Measurements from ENCODE around the gene IGSF3. TPM values are rescaled to one million over a fixed set of nuclear protein-coding genes. Genes with fewer than 3 reads are reported as not detected.

IGSF3 gene
- total and polyA plus RNA-seq, 2 experiments from 2014 or later, result 7.3 to 37.8 TPM

GRCh38 chr1:116537898-116538297, 129.6 kb downstream of the IGSF3 start:
- H4K20me1 ChIP-seq (replicated peaks; ENCODE audit: insufficient read depth), result no peaks in the 10 kb centered on the region
- no peaks in the 10 kb centered on the region for H3K79me2 ChIP-seq (replicated peaks; ENCODE audit: insufficient read depth)
- no peak overlapping the region for H3K4me2 ChIP-seq
- no peaks in the 10 kb centered on the region for H3K9me2 ChIP-seq (ENCODE audit: insufficient read depth)
- Mint-ChIP-seq H3K27ac (no peak overlapping the region), H3K4me3 (no peak overlapping the region), H3K9me3 (no peaks in the 10 kb centered on the region), H3K27me3 (ENCODE audit: insufficient read depth, low read depth, poor library complexity) (no peaks in the 10 kb centered on the region), H3K4me1 (no peaks in the 10 kb centered on the region), H3K36me3 (ENCODE audit: low read depth) (peaks cover 22% of the 10 kb centered on the region)
- no peaks in the 10 kb centered on the region for H3K36me3 ChIP-seq (ENCODE audit: insufficient read depth)
- H3K27ac ChIP-seq (ENCODE audit: low read depth), result no peak overlapping the region
- TF ChIP-seq EZH2 (IDR thresholded peaks at IDR 0.05; ENCODE audit: low read depth, unreplicated experiment) (no peak), STAT1 (IDR thresholded peaks at IDR 0.05; ENCODE audit: unreplicated experiment) (no peak), ZNF331 (CRISPR knock-in tag; IDR thresholded peaks at IDR 0.05; ENCODE audit: low read depth) (no peak), ZNF114 (CRISPR knock-in tag; IDR thresholded peaks at IDR 0.05) (no peak), NANOG (IDR thresholded peaks at IDR 0.05; ENCODE audit: borderline replicate concordance) (no peak), ETS1 (IDR thresholded peaks at IDR 0.05) (no peak), CREB1 (CRISPR knock-in tag; IDR thresholded peaks at IDR 0.05; ENCODE audit: low read depth) (no peak), EZH2phosphoT487 (IDR thresholded peaks at IDR 0.05; ENCODE audit: unreplicated experiment) (no peak)
- TF ChIP-seq, protein P1, sequence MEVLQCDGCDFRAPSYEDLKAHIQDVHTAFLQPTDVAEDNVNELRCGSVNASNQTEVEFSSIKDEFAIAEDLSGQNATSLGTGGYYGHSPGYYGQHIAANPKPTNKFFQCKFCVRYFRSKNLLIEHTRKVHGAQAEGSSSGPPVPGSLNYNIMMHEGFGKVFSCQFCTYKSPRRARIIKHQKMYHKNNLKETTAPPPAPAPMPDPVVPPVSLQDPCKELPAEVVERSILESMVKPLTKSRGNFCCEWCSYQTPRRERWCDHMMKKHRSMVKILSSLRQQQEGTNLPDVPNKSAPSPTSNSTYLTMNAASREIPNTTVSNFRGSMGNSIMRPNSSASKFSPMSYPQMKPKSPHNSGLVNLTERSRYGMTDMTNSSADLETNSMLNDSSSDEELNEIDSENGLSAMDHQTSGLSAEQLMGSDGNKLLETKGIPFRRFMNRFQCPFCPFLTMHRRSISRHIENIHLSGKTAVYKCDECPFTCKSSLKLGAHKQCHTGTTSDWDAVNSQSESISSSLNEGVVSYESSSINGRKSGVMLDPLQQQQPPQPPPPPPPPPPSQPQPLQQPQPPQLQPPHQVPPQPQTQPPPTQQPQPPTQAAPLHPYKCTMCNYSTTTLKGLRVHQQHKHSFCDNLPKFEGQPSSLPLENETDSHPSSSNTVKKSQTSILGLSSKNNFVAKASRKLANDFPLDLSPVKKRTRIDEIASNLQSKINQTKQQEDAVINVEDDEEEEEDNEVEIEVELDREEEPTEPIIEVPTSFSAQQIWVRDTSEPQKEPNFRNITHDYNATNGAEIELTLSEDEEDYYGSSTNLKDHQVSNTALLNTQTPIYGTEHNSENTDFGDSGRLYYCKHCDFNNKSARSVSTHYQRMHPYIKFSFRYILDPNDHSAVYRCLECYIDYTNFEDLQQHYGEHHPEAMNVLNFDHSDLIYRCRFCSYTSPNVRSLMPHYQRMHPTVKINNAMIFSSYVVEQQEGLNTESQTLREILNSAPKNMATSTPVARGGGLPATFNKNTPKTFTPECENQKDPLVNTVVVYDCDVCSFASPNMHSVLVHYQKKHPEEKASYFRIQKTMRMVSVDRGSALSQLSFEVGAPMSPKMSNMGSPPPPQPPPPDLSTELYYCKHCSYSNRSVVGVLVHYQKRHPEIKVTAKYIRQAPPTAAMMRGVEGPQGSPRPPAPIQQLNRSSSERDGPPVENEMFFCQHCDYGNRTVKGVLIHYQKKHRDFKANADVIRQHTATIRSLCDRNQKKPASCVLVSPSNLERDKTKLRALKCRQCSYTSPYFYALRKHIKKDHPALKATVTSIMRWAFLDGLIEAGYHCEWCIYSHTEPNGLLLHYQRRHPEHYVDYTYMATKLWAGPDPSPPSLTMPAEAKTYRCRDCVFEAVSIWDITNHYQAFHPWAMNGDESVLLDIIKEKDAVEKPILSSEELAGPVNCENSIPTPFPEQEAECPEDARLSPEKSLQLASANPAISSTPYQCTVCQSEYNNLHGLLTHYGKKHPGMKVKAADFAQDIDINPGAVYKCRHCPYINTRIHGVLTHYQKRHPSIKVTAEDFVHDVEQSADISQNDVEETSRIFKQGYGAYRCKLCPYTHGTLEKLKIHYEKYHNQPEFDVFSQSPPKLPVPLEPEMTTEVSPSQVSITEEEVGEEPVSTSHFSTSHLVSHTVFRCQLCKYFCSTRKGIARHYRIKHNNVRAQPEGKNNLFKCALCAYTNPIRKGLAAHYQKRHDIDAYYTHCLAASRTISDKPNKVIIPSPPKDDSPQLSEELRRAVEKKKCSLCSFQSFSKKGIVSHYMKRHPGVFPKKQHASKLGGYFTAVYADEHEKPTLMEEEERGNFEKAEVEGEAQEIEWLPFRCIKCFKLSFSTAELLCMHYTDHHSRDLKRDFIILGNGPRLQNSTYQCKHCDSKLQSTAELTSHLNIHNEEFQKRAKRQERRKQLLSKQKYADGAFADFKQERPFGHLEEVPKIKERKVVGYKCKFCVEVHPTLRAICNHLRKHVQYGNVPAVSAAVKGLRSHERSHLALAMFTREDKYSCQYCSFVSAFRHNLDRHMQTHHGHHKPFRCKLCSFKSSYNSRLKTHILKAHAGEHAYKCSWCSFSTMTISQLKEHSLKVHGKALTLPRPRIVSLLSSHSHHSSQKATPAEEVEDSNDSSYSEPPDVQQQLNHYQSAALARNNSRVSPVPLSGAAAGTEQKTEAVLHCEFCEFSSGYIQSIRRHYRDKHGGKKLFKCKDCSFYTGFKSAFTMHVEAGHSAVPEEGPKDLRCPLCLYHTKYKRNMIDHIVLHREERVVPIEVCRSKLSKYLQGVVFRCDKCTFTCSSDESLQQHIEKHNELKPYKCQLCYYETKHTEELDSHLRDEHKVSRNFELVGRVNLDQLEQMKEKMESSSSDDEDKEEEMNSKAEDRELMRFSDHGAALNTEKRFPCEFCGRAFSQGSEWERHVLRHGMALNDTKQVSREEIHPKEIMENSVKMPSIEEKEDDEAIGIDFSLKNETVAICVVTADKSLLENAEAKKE (CRISPR knock-in tag; IDR thresholded peaks at IDR 0.05), result no peak
- TF ChIP-seq, protein P2, sequence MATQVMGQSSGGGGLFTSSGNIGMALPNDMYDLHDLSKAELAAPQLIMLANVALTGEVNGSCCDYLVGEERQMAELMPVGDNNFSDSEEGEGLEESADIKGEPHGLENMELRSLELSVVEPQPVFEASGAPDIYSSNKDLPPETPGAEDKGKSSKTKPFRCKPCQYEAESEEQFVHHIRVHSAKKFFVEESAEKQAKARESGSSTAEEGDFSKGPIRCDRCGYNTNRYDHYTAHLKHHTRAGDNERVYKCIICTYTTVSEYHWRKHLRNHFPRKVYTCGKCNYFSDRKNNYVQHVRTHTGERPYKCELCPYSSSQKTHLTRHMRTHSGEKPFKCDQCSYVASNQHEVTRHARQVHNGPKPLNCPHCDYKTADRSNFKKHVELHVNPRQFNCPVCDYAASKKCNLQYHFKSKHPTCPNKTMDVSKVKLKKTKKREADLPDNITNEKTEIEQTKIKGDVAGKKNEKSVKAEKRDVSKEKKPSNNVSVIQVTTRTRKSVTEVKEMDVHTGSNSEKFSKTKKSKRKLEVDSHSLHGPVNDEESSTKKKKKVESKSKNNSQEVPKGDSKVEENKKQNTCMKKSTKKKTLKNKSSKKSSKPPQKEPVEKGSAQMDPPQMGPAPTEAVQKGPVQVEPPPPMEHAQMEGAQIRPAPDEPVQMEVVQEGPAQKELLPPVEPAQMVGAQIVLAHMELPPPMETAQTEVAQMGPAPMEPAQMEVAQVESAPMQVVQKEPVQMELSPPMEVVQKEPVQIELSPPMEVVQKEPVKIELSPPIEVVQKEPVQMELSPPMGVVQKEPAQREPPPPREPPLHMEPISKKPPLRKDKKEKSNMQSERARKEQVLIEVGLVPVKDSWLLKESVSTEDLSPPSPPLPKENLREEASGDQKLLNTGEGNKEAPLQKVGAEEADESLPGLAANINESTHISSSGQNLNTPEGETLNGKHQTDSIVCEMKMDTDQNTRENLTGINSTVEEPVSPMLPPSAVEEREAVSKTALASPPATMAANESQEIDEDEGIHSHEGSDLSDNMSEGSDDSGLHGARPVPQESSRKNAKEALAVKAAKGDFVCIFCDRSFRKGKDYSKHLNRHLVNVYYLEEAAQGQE (IDR thresholded peaks at IDR 0.05; ENCODE audit: unreplicated experiment), result no peak
- TF ChIP-seq, protein P3, sequence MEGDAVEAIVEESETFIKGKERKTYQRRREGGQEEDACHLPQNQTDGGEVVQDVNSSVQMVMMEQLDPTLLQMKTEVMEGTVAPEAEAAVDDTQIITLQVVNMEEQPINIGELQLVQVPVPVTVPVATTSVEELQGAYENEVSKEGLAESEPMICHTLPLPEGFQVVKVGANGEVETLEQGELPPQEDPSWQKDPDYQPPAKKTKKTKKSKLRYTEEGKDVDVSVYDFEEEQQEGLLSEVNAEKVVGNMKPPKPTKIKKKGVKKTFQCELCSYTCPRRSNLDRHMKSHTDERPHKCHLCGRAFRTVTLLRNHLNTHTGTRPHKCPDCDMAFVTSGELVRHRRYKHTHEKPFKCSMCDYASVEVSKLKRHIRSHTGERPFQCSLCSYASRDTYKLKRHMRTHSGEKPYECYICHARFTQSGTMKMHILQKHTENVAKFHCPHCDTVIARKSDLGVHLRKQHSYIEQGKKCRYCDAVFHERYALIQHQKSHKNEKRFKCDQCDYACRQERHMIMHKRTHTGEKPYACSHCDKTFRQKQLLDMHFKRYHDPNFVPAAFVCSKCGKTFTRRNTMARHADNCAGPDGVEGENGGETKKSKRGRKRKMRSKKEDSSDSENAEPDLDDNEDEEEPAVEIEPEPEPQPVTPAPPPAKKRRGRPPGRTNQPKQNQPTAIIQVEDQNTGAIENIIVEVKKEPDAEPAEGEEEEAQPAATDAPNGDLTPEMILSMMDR (conservative IDR thresholded peaks at IDR 0.05; ENCODE audit: low read depth in 2 of 2), result no peak
- no peak overlapping the region for H2AFZ ChIP-seq
- no peak for DNase-seq (ENCODE audit: low spot score)
- H3K4me3 ChIP-seq, result no peak overlapping the region
- H3F3A ChIP-seq (replicated peaks; ENCODE audit: low read depth), result no peaks in the 10 kb centered on the region
- H3K4me1 ChIP-seq (ENCODE audit: insufficient read depth), result no peaks in the 10 kb centered on the region
- H3K27me3 ChIP-seq (ENCODE audit: insufficient read depth), result no peaks in the 10 kb centered on the region
- no peak for ATAC-seq
